ENCODE results near the gene ZFYVE1. TPM values are rescaled to one million over a fixed set of nuclear protein-coding genes. Genes with fewer than 3 reads are reported as not detected.

ZFYVE1 gene
- total RNA-seq, 1 experiment from 2014 or later = 13.0 TPM

- CTCF ChIA-PET = no interaction called here
- BruUV-seq (replicated peaks) = no TSS peak
- ATAC-seq = no peak
Measured at GRCh38 chr14:72986214-72986613, 40.7 kb downstream of the ZFYVE1 start.

GRCh38 chr14:72982146-72982708 is 44.7 kb downstream of the ZFYVE1 start:
- Histone ChIP-seq H3K9ac (ENCODE audit: low read length) (no peak overlapping the region), H3K9me2 (replicated peaks; ENCODE audit: low read length) (no peaks in the 10 kb centered on the region), H3F3A (ENCODE audit: low read length, unreplicated experiment) (no peaks in the 10 kb centered on the region), H3K36me3 (ENCODE audit: low read depth, low read length) (no peaks in the 10 kb centered on the region; the same call in 1 of the 2 replicates), H2AFZ (ENCODE audit: low read length) (no peak overlapping the region), H3K27me3 (ENCODE audit: low read length) (no peaks in the 10 kb centered on the region), H3K27ac (ENCODE audit: low read length) (no peak overlapping the region), H3K4me3 (ENCODE audit: low read length) (no peak overlapping the region), H3K9me3 (ENCODE audit: low read length) (no peaks in the 10 kb centered on the region), H3K79me2 (ENCODE audit: low read length) (no peaks in the 10 kb centered on the region), H4K20me1 (ENCODE audit: low read length) (no peaks in the 10 kb centered on the region), H3K4me2 (ENCODE audit: low read length) (no peak overlapping the region), H3K4me1 (ENCODE audit: insufficient read depth, low read length) (no peaks in the 10 kb centered on the region)
- intact Hi-C loops (cut with micrococcal nuclease) = no loop called here
- POLR2A ChIA-PET (ENCODE audit: unreplicated experiment) = interaction anchor here (0.5 to 0.6 kb wide), 3 partner anchors 44 to 822 kb away, joined by 4 read pairs; no protein-coding TSS in a partner anchor
- CTCF ChIA-PET = no interaction called here
- TF ChIP-seq CTCF (conservative IDR thresholded peaks at IDR 0.05; ENCODE audit: low read depth, low read length) (no peak), EZH2phosphoT487 (IDR thresholded peaks at IDR 0.05; ENCODE audit: borderline replicate concordance, low read length) (no peak), EZH2 (IDR thresholded peaks at IDR 0.05; ENCODE audit: low read length, unreplicated experiment) (no peak)
- BruUV-seq (replicated peaks) = no TSS peak
- no peak for ATAC-seq
- no peak for DNase-seq

More at GRCh38 chr14:72986214-72986613, 40.7 kb downstream of the ZFYVE1 start:
- no peaks in the 10 kb centered on the region; the same call in 1 of the 2 replicates for H3K36me3 ChIP-seq (ENCODE audit: low read depth, low read length)
- H3K9me3 ChIP-seq (ENCODE audit: low read length) = no peaks in the 10 kb centered on the region
- H3K79me2 ChIP-seq (ENCODE audit: low read length) = no peaks in the 10 kb centered on the region
- no peaks in the 10 kb centered on the region for H3K27me3 ChIP-seq (ENCODE audit: low read length)
- H3K9me2 ChIP-seq (replicated peaks; ENCODE audit: low read length) = no peaks in the 10 kb centered on the region
- H4K20me1 ChIP-seq (ENCODE audit: low read length) = no peaks in the 10 kb centered on the region
- no peak overlapping the region for H3K9ac ChIP-seq (ENCODE audit: low read length)
- H3K4me3 ChIP-seq (ENCODE audit: low read length) = no peak overlapping the region
- no peak overlapping the region for H3K27ac ChIP-seq (ENCODE audit: low read length)
- H3K4me2 ChIP-seq (ENCODE audit: low read length) = no peak overlapping the region
- TF ChIP-seq EZH2phosphoT487 (IDR thresholded peaks at IDR 0.05; ENCODE audit: borderline replicate concordance, low read length) = no peak
- H3K4me1 ChIP-seq (ENCODE audit: insufficient read depth, low read length) = no peaks in the 10 kb centered on the region
- DNase-seq = no peak
- H3F3A ChIP-seq (ENCODE audit: low read length, unreplicated experiment) = no peaks in the 10 kb centered on the region
- no peak overlapping the region for H2AFZ ChIP-seq (ENCODE audit: low read length)
- intact Hi-C loops (cut with micrococcal nuclease) = no loop called here
- POLR2A ChIA-PET (ENCODE audit: unreplicated experiment) = no interaction called here

GRCh38 chr14:72980863-72981262 is 46.0 kb downstream of the ZFYVE1 start:
- Histone ChIP-seq H3K4me2 (ENCODE audit: low read length) (no peak overlapping the region), H2AFZ (ENCODE audit: low read length) (no peak overlapping the region), H3K79me2 (ENCODE audit: low read length) (no peaks in the 10 kb centered on the region), H4K20me1 (ENCODE audit: low read length) (no peaks in the 10 kb centered on the region), H3K9me3 (ENCODE audit: low read length) (no peaks in the 10 kb centered on the region), H3K9ac (ENCODE audit: low read length) (no peak overlapping the region), H3K4me3 (ENCODE audit: low read length) (no peak overlapping the region), H3K4me1 (ENCODE audit: insufficient read depth, low read length) (no peaks in the 10 kb centered on the region), H3K27me3 (ENCODE audit: low read length) (no peaks in the 10 kb centered on the region), H3F3A (ENCODE audit: low read length, unreplicated experiment) (no peaks in the 10 kb centered on the region), H3K36me3 (ENCODE audit: low read depth, low read length) (no peaks in the 10 kb centered on the region), H3K9me2 (replicated peaks; ENCODE audit: low read length) (no peaks in the 10 kb centered on the region), H3K27ac (ENCODE audit: low read length) (no peak overlapping the region)
- no peak for DNase-seq
- CTCF ChIA-PET = no interaction called here
- no TSS peak for BruUV-seq (replicated peaks)
- intact Hi-C loops (cut with micrococcal nuclease) = no loop called here
- no peak for TF ChIP-seq CTCF (conservative IDR thresholded peaks at IDR 0.05; ENCODE audit: low read depth, low read length)
- TF ChIP-seq EZH2 (IDR thresholded peaks at IDR 0.05; ENCODE audit: low read length, unreplicated experiment) = no peak
- no peak for TF ChIP-seq EZH2phosphoT487 (IDR thresholded peaks at IDR 0.05; ENCODE audit: borderline replicate concordance, low read length)
- ATAC-seq = no peak
- POLR2A ChIA-PET (ENCODE audit: unreplicated experiment) = no interaction called here
